Measurements from ENCODE around the gene LMLN.

Gene LMLN

DNA sequence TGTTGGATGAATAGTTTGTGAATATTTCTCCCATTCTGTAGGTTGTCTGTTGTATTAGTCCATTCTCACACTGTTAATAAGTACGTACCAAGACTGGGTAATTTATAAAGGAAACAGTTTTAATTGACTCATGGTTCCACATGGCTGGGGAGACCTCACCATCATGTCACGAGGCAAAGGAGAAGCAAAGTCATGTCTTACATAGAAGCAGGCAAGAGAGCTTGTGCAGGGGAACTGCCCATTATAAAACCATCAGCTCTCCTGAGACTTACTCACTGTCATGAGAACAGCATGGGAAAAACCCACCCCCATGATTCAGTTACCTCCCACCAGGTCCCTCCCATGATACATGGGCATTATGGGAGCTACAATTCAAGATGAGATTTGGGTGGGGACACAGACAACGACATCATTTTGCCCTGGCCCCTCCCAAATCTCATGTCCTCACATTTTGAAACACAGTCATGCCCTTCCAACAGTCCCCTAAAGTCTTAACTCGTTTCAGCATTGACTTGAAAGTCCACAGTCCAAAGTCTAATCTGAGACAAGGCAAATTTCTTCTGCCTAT lies 133.2 kb downstream of the LMLN start:
- no peak for TF ChIP-seq CTCF (IDR thresholded peaks at IDR 0.05; ENCODE audit: borderline replicate concordance, insufficient read depth, low read depth, low read length)

More for the DNA sequence above, 133.2 kb downstream of the LMLN start:
- no peak overlapping the region for H3K4me3 ChIP-seq (ENCODE audit: low read depth, low read length)
